OCI-LY7 (cell line): Measurements from ENCODE around the gene DIAPH2. TPM values are rescaled to one million over a fixed set of nuclear protein-coding genes. Genes with fewer than 3 reads are reported as not detected.

ENCODE experiments used
- BruUV-seq: library from RNA; stranded (reverse); fragments of 400-500 nt; replicated peaks from 2 replicates; lab custom pipeline; 2021; lab: Mats Ljungman, UMichigan
- CTCF ChIA-PET: fragments of 300-600 bp; sonication (Branson Sonifier 250); formaldehyde crosslinking; loops from one replicate; lab custom pipeline; 2022; ENCODE audit warnings: antibody characterized with exemption; ENCODE audit not compliant: unreplicated experiment; lab: Charles Lee
- POLR2A ChIA-PET: fragments of 300-600 bp; sonication (Branson Sonifier 250); formaldehyde crosslinking; loops from one replicate; lab custom pipeline; 2022; ENCODE audit warnings: antibody characterized with exemption; lab: Charles Lee
- DNase-seq: peaks from one replicate; pipeline ENCODE4 v3.0.0-alpha.2; 2015; ENCODE audit warnings: low spot score
- H2AFZ ChIP-seq: fragments of 200-600 bp; sonication (generic), shearing (Covaris generic); 2 replicates; pipeline ENCODE4 v1.6.1; 2014; ENCODE audit warnings: mild to moderate bottlenecking, antibody characterized with exemption, low read length, moderate library complexity
- H3K27ac ChIP-seq: fragments of 200-600 bp; sonication (generic); 2 replicates; pipeline ENCODE4 v1.5.1; 2014; ENCODE audit warnings: mixed run types, low read depth, mild to moderate bottlenecking, moderate library complexity, low read length, inconsistent platforms; ENCODE audit not compliant: poor library complexity, severe bottlenecking
- H3K36me3 ChIP-seq: fragments of 200-600 bp; sonication (generic); 2 replicates; pipeline ENCODE4 v1.6.1; 2014; ENCODE audit warnings: mild to moderate bottlenecking, antibody characterized with exemption, low read length, moderate library complexity, mixed read lengths; ENCODE audit not compliant: insufficient read depth
- H3K4me1 ChIP-seq: fragments of 200-600 bp; sonication (generic); 2 replicates; pipeline ENCODE4 v1.5.1; 2014; ENCODE audit warnings: mild to moderate bottlenecking, low read length; ENCODE audit not compliant: insufficient read depth, poor library complexity, severe bottlenecking
- H3K4me2 ChIP-seq: fragments of 200-600 bp; sonication (generic); 2 replicates; pipeline ENCODE4 v1.6.1; 2014; ENCODE audit warnings: mild to moderate bottlenecking, low read length
- H3K4me3 ChIP-seq: fragments of 200-600 bp; sonication (generic); 2 replicates; pipeline ENCODE4 v1.5.1; 2014; ENCODE audit warnings: mild to moderate bottlenecking, low read depth, low read length; ENCODE audit not compliant: poor library complexity, severe bottlenecking
- H3K79me2 ChIP-seq: fragments of 200-600 bp; sonication (generic); 2 replicates; pipeline ENCODE4 v1.6.1; 2016; ENCODE audit warnings: low read depth, mild to moderate bottlenecking, low read length, moderate library complexity, mixed read lengths; ENCODE audit not compliant: insufficient read depth
- H3K9me2 ChIP-seq: fragments of 200-600 bp; sonication (generic); 2 replicates; pipeline ENCODE4 v1.6.1; 2016; ENCODE audit warnings: mild to moderate bottlenecking, low read length, mixed read lengths; ENCODE audit not compliant: insufficient read depth
- H3K9me3 ChIP-seq: fragments of 200-600 bp; sonication (generic); 2 replicates; pipeline ENCODE4 v1.6.1; 2014; ENCODE audit warnings: mild to moderate bottlenecking, mixed run types, low read length, mixed read lengths
- H4K20me1 ChIP-seq: fragments of 200-600 bp; sonication (generic); 2 replicates; pipeline ENCODE4 v1.6.1; 2014; ENCODE audit warnings: mild to moderate bottlenecking, antibody characterized with exemption, low read length, moderate library complexity, mixed read lengths; ENCODE audit not compliant: insufficient read depth
- EZH2phosphoT487 ChIP-seq: fragments of 200-600 bp; sonication (generic); IDR thresholded peaks from 2 replicates; pipeline ENCODE4 v1.6.1; 2018; ENCODE audit warnings: low read depth, borderline replicate concordance, mild to moderate bottlenecking, mixed run types, antibody characterized with exemption, low read length, moderate library complexity, mixed read lengths
- intact Hi-C: fragments of 100-400 bp; cut with micrococcal nuclease; formaldehyde crosslinking; loops from one replicate; pipeline ENCODE4 v1.10.0; 2022; ENCODE audit not compliant: unreplicated experiment
- small RNA-seq: library from RNA; depleted of rRNA; stranded (forward); fragments of <200 nt; gene quantifications from one replicate; pipeline ENCODE3, GENCODE V24; 2014
- total RNA-seq, 2 experiments: library from RNA; depleted of rRNA in 1 of 2; stranded (reverse); fragments of >200 nt in 1 of 2; shearing (Covaris generic) in 1 of 2; gene quantifications; 2 replicates each; pipeline ENCODE4 v1.2.3, GENCODE V29; 2014 to 2022
- TF ChIP-seq, protein P1 (sequence below): fragments of 200-600 bp; sonication (generic); conservative IDR thresholded peaks from 2 replicates; pipeline ENCODE4 v1.5.1; 2014; ENCODE audit warnings: mild to moderate bottlenecking, antibody characterized with exemption, low read length, moderate library complexity, mixed read lengths

Gene DIAPH2
- total RNA-seq, 2 experiments from 2014 or later = 21.3 to 21.5 TPM

DNA sequence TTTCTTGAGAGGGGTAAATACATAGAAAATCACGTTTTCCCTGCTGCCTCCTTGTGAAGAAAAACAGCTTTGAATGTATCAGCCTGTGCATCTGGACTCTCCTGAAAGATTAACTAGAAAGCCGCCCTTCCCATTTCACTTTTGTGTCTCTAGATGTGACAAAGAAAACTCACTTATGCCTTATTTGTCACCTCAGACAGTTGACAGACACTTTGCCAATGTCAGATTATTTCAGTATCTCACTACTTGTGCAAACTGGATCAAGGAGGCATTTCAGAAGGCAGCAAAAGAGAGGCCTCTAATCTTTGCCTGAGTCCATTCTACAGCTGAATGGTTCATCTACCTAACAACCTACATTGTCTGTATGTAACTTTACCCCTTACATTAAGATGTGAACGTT lies 954.0 kb downstream of the DIAPH2 start:
- CTCF ChIA-PET = no interaction called here
- Histone ChIP-seq H3K9me3 (no peaks in the 10 kb centered on the region), H3K27ac (no peak overlapping the region), H3K79me2 (no peaks in the 10 kb centered on the region), H3K4me1 (no peaks in the 10 kb centered on the region), H2AFZ (no peak overlapping the region), H3K4me3 (no peak overlapping the region), H3K36me3 (no peaks in the 10 kb centered on the region), H4K20me1 (no peaks in the 10 kb centered on the region), H3K9me2 (no peaks in the 10 kb centered on the region), H3K4me2 (no peak overlapping the region)
- no peak for DNase-seq
- intact Hi-C loops = no loop called here
- no TSS peak for BruUV-seq
- POLR2A ChIA-PET = no interaction called here
- TF ChIP-seq EZH2phosphoT487 = no peak
- TF ChIP-seq, protein P1, sequence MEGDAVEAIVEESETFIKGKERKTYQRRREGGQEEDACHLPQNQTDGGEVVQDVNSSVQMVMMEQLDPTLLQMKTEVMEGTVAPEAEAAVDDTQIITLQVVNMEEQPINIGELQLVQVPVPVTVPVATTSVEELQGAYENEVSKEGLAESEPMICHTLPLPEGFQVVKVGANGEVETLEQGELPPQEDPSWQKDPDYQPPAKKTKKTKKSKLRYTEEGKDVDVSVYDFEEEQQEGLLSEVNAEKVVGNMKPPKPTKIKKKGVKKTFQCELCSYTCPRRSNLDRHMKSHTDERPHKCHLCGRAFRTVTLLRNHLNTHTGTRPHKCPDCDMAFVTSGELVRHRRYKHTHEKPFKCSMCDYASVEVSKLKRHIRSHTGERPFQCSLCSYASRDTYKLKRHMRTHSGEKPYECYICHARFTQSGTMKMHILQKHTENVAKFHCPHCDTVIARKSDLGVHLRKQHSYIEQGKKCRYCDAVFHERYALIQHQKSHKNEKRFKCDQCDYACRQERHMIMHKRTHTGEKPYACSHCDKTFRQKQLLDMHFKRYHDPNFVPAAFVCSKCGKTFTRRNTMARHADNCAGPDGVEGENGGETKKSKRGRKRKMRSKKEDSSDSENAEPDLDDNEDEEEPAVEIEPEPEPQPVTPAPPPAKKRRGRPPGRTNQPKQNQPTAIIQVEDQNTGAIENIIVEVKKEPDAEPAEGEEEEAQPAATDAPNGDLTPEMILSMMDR = no peak

DNA sequence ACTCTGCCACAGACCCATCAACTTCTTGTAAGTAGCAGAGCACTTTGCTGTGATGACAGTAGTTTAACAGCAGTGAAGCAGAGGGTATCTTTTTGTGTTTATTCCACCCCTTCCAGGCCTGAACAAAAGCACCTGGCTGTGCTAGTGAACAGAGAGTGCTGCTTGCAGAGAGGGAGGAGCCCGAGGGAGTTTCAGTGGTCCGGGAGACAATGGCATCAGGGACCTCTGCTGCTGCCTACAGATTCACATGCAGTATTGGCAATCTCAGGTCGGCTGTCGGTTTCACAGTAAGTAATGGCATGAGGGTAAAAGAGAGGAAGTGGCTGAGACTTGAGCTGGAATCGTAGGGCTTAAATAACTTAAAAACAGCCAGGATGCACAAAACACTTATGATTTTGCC lies 954.9 kb downstream of the DIAPH2 start:
- no peak overlapping the region for H3K27ac ChIP-seq
- intact Hi-C loops = no loop called here
- no TSS peak for BruUV-seq
- no peak for TF ChIP-seq EZH2phosphoT487
- TF ChIP-seq, protein P1 = no peak
- H3K4me2 ChIP-seq = no peak overlapping the region
- H3K4me3 ChIP-seq = no peak overlapping the region
- H2AFZ ChIP-seq = 0 out of 2 replicates have a peak overlapping the region, but pooled peaks have one; percentile 19
- H3K4me1 ChIP-seq = no peaks in the 10 kb centered on the region
- H3K79me2 ChIP-seq = no peaks in the 10 kb centered on the region
- H4K20me1 ChIP-seq = no peaks in the 10 kb centered on the region
- H3K9me2 ChIP-seq = no peaks in the 10 kb centered on the region
- H3K36me3 ChIP-seq = no peaks in the 10 kb centered on the region
- no peaks in the 10 kb centered on the region for H3K9me3 ChIP-seq
- DNase-seq = no peak
- ChIA-PET CTCF (no interaction called here), POLR2A (no interaction called here)

Small RNAs within 50 kb of the gene (small RNA-seq; reads per million reads assigned to genes)
- not detected for gene RF00017
- gene RF00019 = not detected
- not detected for gene RN7SL74P

Other genes with a start within 250 kb of the DIAPH2 start
- gene RPA4, start 199.1 kb downstream of the DIAPH2 start, total RNA-seq (2014; rRNA removed; shearing (Covaris generic)) = 1.4 and 1.9 TPM in 2 replicates
- 1.3 and 1.8 TPM in 2 replicates for gene RPA4, start 199.1 kb downstream of the DIAPH2 start, total RNA-seq (2022)